ENCODE data around the gene PELO.

PELO gene

DNA sequence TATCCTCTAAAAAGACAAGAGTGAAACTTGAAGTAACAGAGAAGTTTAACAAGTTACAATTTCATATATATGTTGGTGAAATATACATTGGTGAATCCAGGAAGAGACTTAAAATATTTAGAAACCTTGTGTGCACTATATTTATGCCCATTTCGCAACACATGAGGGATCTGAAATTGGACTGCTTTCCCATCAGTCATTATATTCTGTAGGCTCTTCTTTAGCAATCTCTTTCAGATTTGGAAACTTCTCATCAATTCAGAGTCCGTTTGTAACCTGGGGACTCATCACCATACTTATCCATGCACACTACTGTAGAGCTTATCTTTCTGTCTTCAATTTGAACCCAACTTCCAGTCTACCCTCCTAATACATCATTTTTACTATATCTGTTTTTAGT is 2.1 kb downstream of the PELO start:
- no peak for DNase-seq (ENCODE audit: low read depth)
- no peak overlapping the region for H3K4me3 ChIP-seq (ENCODE audit: low read depth, low read length)
- TF ChIP-seq, protein P1, sequence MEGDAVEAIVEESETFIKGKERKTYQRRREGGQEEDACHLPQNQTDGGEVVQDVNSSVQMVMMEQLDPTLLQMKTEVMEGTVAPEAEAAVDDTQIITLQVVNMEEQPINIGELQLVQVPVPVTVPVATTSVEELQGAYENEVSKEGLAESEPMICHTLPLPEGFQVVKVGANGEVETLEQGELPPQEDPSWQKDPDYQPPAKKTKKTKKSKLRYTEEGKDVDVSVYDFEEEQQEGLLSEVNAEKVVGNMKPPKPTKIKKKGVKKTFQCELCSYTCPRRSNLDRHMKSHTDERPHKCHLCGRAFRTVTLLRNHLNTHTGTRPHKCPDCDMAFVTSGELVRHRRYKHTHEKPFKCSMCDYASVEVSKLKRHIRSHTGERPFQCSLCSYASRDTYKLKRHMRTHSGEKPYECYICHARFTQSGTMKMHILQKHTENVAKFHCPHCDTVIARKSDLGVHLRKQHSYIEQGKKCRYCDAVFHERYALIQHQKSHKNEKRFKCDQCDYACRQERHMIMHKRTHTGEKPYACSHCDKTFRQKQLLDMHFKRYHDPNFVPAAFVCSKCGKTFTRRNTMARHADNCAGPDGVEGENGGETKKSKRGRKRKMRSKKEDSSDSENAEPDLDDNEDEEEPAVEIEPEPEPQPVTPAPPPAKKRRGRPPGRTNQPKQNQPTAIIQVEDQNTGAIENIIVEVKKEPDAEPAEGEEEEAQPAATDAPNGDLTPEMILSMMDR (IDR thresholded peaks at IDR 0.05; ENCODE audit: low read depth, low read length, missing control alignments), result no peak

DNA sequence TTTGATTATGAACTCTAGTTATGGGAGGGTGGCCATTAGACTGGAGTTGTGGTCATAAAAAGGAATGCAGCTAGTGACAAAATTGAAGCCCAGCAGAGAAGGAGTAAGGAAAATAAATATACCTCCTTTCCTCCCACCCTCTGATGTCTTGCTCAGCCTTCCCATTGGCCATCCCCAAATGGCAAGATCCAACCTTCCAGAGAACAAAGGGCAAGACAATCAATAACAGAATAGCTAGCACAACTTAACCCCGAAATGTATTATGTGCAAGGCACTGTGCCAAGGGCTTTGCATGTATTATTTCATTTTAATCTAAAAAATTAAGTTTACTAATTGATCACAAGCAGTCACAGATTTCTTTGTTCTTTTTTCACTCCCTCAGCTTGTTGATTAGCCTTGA is 3.6 kb downstream of the PELO start:
- TF ChIP-seq, protein P1 (IDR thresholded peaks at IDR 0.05; ENCODE audit: low read depth, low read length, missing control alignments), result no peak
- DNase-seq (ENCODE audit: low read depth), result no peak
- no peak overlapping the region for H3K4me3 ChIP-seq (ENCODE audit: low read depth, low read length)

DNA sequence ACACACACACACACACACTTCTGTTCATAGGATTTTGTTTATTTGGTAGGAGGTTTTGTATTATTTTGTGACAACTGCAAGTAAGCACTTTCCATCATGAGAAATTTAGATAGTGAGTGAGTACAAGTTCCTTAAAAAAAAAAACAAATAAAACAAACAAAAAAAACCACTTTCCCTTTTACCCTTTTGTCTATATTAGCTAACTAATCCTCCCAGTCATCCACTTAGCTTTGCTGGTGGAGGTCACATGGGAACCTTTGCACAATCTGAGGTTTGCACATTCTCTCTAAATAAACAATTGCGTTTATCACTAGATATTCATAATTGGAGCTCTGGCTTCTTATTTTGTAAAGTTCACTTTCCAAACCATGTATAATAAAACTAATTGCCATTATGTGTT is 6.8 kb downstream of the PELO start:
- TF ChIP-seq, protein P1 (IDR thresholded peaks at IDR 0.05; ENCODE audit: low read depth, low read length, missing control alignments), result no peak
- no peak overlapping the region for H3K4me3 ChIP-seq (ENCODE audit: low read depth, low read length)
- DNase-seq (ENCODE audit: low read depth), result no peak

DNA sequence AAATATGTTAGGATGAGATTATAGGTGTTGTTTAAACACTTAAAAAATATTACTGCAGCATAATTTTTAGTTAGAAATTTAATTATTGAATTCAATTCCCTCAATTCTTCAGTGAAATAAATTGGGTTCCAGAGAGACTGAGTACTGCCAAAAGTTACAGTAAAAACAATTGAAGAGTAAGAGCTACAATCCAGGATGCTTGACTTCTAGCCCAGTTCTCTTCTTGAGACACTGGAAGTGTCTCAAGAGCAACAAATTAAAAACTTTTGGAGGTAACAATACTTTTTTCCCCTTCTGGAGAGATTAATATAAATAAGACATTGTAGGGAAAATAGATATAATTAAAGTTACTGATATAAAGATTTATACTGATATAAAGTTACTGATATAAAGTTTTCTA is 8.3 kb downstream of the PELO start:
- TF ChIP-seq, protein P1 (IDR thresholded peaks at IDR 0.05; ENCODE audit: low read depth, low read length, missing control alignments), result no peak
- H3K4me3 ChIP-seq (ENCODE audit: low read depth, low read length), result no peak overlapping the region
- DNase-seq (ENCODE audit: low read depth), result no peak

DNA sequence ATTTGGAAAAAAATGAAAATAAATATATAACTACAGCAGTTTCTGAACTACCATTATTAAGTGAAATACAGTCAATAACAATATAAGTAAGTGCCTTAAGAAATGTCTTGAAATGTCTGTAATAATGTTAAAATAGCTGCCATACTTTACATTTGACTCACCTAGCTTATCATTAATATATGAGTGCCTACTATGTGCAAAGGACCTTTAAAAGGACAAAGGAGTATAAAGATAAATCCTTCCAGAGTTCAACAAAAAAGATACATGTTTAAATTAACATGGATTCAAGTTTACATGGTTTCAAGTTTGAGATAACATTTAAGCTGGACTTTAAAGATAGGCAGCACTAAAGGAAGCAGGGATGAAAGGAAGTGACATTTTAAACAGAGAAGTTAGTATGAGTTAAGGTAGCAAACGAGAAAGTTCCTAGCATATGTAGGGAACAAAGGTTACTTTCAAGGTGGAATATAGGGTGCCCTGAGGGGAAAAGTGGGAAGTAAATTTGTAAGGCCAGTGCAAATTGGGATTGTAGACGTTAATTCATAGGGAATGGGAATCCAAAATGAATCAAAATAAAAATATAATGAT is 8.9 kb downstream of the PELO start:
- TF ChIP-seq, protein P1 (IDR thresholded peaks at IDR 0.05; ENCODE audit: low read depth, low read length, missing control alignments), result no peak
- no peak for DNase-seq (ENCODE audit: low read depth)
- no peak overlapping the region for H3K4me3 ChIP-seq (ENCODE audit: low read depth, low read length)

DNA sequence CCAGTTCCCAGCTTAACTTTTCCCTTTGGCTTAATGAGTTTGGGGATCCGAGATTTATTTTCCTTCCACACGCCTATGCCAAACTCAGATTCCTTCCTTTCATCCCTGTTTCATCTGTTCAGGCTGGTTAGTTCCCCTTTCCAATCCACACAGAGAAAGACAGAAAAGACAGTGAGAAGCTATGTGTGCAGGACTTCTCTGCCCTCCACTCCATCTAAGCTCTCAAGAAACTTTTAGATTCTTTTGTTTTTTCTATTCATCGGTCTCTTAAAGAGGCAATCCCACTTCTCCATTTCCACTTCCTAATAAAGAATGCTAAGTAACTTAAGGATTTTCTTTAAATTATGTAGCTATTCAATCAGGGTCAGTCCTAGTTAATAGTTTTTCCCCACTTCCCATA is 11.2 kb downstream of the PELO start:
- no peak for DNase-seq (ENCODE audit: low read depth)
- H3K4me3 ChIP-seq (ENCODE audit: low read depth, low read length), result peak overlapping the region; percentile 68
- TF ChIP-seq, protein P1 (IDR thresholded peaks at IDR 0.05; ENCODE audit: low read depth, low read length, missing control alignments), result no peak

DNA sequence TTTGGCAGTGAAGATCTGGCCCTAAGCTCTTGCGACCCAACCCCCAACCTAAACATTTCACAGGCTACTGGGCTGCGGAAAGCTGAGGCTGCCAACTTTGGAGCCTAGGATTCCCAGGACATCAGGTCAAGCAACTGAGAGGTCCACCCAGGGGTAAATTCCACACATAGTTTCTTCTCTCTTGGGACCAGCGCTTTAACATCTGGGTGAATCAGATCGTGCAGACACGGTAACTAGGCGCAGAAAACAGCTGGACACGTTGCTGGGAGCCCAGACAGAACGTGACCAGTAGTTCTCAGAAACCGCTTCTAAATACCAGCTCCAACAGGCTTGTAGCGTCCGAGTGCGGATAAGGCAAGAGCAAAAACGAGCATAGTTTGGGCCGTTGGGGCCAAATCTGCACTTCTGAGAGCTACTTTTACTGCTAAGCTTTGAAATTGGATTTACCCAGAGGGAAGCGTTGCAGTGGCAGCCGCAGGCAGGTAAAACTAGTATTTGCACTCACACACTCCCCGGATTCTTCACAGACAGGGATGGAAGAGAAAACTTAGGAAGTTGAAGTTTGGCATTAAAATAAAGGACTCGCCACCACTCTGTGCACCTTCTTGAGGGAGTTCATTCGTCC is 11.8 kb downstream of the PELO start:
- TF ChIP-seq, protein P1 (IDR thresholded peaks at IDR 0.05; ENCODE audit: low read depth, low read length, missing control alignments), result no peak
- DNase-seq (ENCODE audit: low read depth), result no peak
- H3K4me3 ChIP-seq (ENCODE audit: low read depth, low read length), result peak overlapping the region; percentile 68
